Nephron progenitor cell (in vitro differentiated cells): Measurements from ENCODE around the gene TRPV2.
A peak's percentile ranks its signal among the peaks of the same experiment; 100 is the strongest.

Experiments
- DNase-seq: peaks from one replicate; pipeline ENCODE4 v3.0.0; 2021
- H3K27ac Mint-ChIP-seq: 2 replicates; pipeline ENCODE4 v1.8.0; 2021; ENCODE audit warnings: mild to moderate bottlenecking, moderate library complexity, mixed read lengths
- H3K27me3 Mint-ChIP-seq: 2 replicates; pipeline ENCODE4 v1.8.0; 2021; ENCODE audit warnings: mild to moderate bottlenecking, low read depth, mixed read lengths; ENCODE audit not compliant: poor library complexity
- H3K36me3 Mint-ChIP-seq: 2 replicates; pipeline ENCODE4 v1.8.0; 2021; ENCODE audit warnings: low read depth, mixed read lengths
- H3K4me1 Mint-ChIP-seq: 2 replicates; pipeline ENCODE4 v1.8.0; 2021; ENCODE audit warnings: mixed read lengths
- H3K4me3 Mint-ChIP-seq: 2 replicates; pipeline ENCODE4 v1.8.0; 2021; ENCODE audit warnings: mild to moderate bottlenecking, moderate library complexity, mixed read lengths
- H3K9me3 Mint-ChIP-seq: 2 replicates; pipeline ENCODE4 v1.8.0; 2021; ENCODE audit warnings: mild to moderate bottlenecking, moderate library complexity, mixed read lengths
- CTCF ChIP-seq: fragments of 200-600 bp; sonication (generic); IDR thresholded peaks from 2 replicates; pipeline ENCODE4 v1.5.0; 2021; ENCODE audit warnings: antibody characterized with exemption

TRPV2 gene

GRCh38 chr17:16456742-16457316, 41.5 kb downstream of the TRPV2 start:
- Mint-ChIP-seq H3K27ac (peak overlapping the region; percentile 45), H3K9me3 (no peaks in the 10 kb centered on the region), H3K4me3 (no peak overlapping the region), H3K4me1 (peaks cover 48% of the 10 kb centered on the region), H3K27me3 (no peaks in the 10 kb centered on the region), H3K36me3 (peaks cover 44% of the 10 kb centered on the region)
- no peak for DNase-seq
- no peak for TF ChIP-seq CTCF

DNA sequence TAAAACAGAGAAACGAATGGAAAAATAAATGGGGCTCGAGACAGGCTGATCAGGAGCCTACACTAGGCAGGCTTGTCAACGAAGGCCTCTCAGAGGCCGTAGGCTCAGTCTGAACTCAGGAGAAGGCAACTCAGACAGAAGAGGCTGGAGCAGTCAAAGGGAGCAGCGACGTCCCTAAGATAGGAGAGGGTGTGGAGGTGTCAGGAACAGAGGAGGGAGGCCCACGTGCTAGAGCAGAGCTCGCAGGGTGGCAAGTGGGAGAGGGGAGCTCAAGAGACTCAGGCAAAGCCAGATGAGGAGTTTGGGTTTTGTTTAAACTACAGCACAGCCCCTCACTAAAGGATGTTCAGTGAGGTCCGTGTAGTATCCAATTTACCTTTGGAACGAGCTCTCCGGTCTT, 43.9 kb downstream of the TRPV2 start:
- no peak for DNase-seq
- no peaks in the 10 kb centered on the region for H3K9me3 Mint-ChIP-seq
- no peak overlapping the region for H3K4me3 Mint-ChIP-seq
- H3K4me1 Mint-ChIP-seq = peaks cover 57% of the 10 kb centered on the region
- no peak for TF ChIP-seq CTCF
- H3K27me3 Mint-ChIP-seq = no peaks in the 10 kb centered on the region
- peak overlapping the region; percentile 46 for H3K27ac Mint-ChIP-seq
- peaks cover 36% of the 10 kb centered on the region for H3K36me3 Mint-ChIP-seq

GRCh38 chr17:16459855-16460550, 44.6 kb downstream of the TRPV2 start:
- peaks cover 36% of the 10 kb centered on the region for H3K36me3 Mint-ChIP-seq
- DNase-seq = no peak
- H3K4me1 Mint-ChIP-seq = peaks cover 57% of the 10 kb centered on the region
- H3K27ac Mint-ChIP-seq = no peak overlapping the region
- peaks cover 2% of the 10 kb centered on the region for H3K27me3 Mint-ChIP-seq
- no peak for TF ChIP-seq CTCF
- H3K4me3 Mint-ChIP-seq = no peak overlapping the region
- H3K9me3 Mint-ChIP-seq = no peaks in the 10 kb centered on the region

DNA sequence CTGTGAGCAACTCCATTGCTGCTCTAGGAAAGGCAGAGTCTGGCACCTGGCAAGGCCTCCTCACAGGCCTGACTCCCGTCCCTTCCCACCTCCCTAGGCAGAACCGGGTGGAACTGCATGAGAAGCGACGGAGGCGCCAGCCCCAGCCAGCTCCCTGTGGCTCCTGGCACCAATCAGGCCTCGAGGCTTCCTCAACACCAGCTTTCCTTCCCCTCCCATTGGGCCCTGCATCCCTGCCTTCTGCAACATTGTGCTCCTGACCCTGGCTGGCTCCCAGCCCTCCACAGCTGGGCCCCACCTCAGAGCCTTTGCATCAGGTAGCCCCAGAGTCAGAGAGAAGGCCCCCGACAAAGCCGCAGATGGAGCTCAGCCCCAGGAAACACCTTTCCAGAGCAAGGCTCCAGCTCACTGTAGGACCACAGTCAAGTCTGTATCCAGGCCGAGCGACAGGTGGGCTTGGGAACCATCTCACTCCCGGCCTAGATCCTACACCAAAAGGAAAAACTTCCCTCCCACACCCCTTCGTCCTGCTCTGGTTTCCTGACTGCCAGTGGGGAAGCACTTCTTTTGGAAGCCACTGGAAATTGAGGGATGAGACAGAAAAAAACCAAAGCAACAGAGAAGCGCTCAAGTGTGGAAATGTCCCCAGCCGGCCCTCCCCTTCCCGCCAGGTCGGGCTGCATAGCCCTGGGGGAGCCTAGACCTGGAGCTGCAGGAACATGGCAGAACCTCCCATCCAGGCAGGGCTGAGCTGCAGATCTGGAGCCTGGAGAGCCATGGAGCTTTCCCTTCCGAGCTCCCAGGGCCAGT, 45.6 kb downstream of the TRPV2 start:
- DNase-seq = no peak
- Mint-ChIP-seq H3K27ac (peak overlapping the region; percentile 42), H3K4me1 (peaks cover 66% of the 10 kb centered on the region), H3K4me3 (no peak overlapping the region), H3K36me3 (peaks cover 31% of the 10 kb centered on the region), H3K9me3 (no peaks in the 10 kb centered on the region), H3K27me3 (peaks cover 2% of the 10 kb centered on the region)
- TF ChIP-seq CTCF = no peak

DNA sequence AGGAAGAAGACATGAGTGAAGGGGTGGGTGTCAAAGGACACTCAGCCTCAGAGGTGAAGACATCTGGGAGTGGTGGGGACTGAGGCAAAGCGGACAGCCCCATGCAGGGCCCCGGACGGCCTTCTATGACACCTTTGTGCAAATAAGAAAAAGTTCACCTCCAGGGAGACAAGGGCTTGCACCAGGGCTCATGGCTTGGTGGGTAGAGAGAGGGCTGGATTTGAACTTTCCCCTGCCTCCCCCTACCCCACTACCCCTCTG, 46.2 kb downstream of the TRPV2 start:
- no peaks in the 10 kb centered on the region for H3K9me3 Mint-ChIP-seq
- no peak overlapping the region for H3K4me3 Mint-ChIP-seq
- peaks cover 2% of the 10 kb centered on the region for H3K27me3 Mint-ChIP-seq
- no peak for TF ChIP-seq CTCF
- peak overlapping the region; percentile 36 for H3K27ac Mint-ChIP-seq
- H3K4me1 Mint-ChIP-seq = peaks cover 62% of the 10 kb centered on the region
- DNase-seq = no peak
- peaks cover 26% of the 10 kb centered on the region for H3K36me3 Mint-ChIP-seq
